COLO668 (cell line): ENCODE data around the gene A3GALT2.

Experiments used
- DNase-seq: peaks from one replicate; lab custom pipeline; 2025; ENCODE audit not compliant: unreplicated experiment; lab: John Stamatoyannopoulos, UW

Gene A3GALT2

DNA sequence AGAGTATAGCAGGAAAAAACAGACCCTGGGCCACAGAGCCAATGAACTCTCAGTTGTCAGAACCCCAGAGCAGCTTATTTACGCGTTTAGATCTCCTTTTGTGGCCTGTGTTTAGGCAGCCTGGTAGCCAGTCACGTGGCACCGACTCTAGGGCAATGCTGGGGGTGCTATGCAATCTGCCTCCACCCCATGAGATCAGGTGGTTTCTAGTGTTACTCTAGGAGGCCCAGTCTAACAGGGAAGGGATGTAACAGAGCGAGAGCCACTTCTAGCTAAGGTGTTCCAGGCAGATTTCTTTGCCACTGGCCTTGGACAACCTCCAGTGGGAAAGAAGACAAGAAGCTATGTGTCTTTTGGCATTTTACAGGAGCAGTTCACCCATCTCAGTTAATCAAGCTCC is 12.0 kb upstream of the A3GALT2 start:
- no peak for DNase-seq

DNA sequence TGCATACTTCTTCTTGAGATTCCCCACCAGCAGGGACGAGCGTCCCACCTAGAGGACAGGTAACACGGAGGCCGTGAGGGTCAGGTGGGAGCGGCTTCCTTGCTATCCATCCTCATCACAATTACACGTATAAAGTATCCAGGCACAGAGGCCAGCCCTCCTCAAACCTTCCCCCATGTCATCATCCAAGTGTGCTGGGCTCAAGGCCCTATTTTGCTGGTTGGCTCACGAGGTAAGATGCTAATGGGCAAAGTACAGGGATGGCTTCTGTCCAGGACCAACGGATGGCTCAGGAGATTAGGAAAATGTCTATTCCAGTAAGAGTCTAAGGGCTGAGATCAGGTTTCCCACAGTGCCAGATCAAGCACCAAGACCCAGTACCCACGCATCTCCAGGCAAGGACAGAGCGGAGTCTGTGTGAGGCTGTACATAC is 11.5 kb upstream of the A3GALT2 start:
- DNase-seq = no peak

DNA sequence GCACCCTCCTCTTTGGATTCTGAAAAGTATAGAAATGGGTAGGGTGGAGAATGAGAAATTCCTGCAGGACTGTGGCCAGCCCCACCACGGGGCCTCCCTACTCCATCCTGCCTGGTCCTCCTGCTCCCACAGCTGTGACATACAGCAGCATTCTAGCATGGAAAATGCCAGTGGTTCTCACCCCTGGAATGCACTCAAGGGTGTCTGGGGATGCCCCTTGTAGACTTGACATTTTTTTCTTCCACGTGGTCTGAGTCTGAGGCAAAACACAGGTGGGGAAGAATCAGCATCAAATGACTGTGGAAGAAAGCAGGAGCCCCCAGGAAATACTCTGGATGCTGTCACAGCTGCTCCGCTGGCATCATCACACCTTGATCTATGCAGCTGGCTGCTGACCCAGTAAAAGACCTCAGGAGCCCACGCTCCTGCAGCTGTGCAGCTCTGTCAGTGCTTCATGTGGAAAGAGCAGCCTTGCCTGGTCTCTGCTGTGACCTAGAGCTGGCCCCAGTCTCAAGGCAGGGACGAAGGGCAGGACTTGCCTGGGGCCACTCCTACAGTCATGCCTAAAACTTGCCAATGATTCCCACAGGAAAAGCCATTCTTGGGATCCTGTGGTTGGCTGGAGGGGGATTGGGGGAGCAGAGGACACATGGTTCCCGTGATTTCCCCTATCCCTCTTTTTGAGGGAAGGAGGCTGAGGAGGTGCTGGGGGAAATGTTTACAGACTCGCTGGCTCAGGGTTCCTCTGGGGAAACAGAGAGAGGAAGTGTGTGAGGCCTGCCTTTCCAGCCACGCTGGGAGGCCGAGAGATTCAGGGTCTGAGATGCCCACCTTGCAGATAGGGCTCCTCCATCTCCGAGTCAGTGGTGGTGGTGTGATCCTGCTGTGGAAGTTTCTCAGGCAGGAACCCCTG is 10.8 kb upstream of the A3GALT2 start:
- no peak for DNase-seq

DNA sequence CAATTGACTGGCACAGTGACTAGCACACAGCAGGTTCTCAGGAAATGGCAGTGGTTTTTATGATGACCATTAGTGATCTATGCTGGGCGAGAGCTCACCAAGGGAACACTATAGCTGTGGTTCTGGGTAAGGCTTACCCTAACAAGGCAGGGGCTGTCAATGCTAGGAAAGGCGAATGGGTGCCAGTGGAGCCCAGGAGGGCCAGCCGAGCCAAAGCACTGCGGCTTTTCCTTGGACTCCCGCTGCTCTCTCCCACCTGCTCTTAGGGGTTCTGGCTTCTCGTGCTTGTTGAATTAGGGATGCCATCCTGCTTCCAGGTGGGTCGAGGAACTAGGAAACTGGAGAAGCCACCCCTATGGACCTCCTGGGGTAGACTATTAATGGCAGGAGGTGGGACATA is 10.0 kb upstream of the A3GALT2 start:
- no peak for DNase-seq

DNA sequence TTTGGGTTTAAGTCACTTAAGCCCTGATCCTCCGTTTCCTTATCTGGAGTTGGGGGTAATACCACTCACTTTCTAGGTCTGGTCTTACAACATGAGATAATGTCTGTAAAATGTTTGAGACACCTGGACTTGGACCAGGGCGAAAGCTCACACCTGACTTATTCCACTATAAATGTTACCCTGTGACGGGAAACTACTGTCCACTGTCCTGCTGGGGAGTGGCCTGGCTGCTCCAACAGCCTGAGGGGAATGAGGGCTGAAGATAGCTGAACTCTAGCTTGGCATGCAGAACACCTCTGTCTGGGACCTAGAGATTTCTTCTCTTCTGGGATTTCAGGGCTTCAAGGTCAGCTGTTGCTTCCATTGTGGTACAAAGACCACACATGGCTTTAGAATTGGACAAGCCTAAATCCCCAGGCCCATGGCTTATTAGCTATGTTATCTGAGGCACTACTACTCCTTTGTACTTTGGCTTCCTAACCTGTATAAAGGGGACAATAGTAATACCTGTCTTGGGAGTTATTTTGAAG is 9.5 kb upstream of the A3GALT2 start:
- DNase-seq = no peak

DNA sequence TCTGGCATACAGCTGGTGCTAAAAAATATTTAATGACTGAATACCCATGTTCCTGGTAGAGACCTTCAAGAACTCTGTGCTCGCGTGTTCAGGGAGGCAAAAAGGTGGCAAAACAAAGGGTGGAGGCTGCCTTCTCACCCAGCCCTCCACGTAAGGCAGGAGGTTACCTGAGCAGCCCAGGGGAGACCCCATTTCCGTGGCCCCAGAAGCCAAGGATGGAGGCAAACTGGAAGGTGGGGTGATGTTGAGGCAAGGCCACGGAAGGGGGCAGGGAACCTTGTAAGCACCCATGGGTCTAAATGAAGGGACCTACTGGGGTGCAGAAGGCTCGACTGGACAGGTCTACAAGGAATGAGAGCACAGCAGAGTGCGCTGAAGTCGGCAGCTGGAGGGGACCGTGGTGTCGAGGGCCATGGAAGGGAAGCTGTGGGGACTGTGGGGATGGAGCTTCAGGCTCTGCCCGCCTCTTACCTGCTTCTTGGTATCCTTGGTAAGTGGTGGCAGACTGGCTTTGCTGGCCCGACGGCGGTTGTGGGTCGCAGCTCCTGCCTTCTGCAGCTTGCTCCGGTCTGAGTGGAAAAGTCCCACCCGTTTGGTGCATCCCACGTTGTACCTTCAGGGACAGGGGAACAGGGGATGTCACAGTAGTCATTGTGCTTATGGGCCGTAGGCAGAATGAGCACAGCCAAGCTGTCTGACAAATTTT is 8.9 kb upstream of the A3GALT2 start:
- DNase-seq = no peak

DNA sequence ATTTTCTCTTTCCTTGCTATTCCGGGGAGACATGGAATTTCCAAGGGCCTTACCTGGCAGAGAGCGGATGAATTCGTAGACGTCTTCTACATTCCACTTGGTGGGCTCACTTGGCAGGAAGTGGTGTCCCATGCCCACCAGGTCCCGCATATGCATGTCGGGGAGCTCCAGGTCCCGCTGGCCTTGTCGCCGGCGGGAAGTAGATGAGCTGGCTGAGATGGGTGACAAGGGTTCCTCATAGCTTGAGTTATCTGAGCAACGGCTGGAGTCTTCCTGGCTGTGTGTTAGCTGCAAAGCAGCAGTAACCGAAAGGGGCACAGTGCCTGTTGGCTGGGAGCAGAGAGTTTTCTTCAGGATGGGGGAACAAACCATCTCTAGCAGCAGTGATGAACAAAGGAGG is 7.9 kb upstream of the A3GALT2 start:
- no peak for DNase-seq

DNA sequence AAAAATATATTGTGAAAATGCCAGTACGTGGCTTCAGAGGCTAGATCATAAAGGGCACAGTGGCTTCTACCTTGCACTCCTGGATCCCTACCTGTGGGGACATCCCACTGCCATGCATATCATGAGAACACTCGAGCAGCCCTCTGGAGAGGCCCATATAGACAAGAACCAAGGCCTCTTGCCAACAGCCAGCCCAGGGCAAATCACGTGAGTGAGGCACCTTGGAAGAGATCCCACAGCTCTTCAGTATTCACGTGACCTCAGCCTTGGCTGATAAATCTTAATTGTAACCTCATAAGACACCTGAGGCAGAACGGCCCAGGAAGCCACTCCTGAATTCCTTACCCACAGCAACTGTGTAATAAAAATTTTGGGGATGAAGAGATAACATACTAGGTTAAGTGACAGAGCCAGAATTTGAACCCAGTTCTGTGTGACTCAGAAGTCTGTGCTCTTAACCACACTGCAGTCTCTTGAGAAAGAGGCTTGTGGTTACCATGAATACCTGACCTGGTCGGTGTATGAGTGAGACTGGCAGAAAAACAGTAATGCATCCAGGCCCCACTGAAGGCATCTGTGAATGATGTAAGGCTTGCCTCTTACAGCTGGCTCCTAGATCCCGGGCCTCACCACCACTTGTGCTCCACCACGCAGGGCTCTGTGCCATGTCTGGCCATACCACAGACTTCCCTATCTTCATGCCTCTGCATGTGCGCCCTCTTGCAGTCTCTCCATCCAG is 6.9 kb upstream of the A3GALT2 start:
- no peak for DNase-seq

DNA sequence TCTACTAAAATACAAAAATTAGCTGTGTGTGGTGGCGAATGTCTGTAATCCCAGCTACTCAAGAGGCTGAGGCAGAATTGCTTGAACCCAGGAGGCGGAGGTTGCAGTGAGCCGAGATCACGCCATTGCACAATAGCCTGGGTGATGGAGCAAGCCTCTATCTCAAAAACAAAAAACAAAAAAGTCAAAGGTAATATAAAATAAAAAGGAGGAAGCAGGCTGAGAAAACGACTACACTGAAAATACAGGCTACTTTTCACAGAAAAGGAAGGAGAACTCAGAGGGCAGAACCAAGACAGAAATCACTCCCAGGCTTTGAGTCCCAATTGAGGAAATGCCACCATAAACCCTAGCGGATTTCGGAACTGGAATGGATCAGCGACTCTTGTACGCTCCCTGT is 5.9 kb upstream of the A3GALT2 start:
- no peak for DNase-seq

DNA sequence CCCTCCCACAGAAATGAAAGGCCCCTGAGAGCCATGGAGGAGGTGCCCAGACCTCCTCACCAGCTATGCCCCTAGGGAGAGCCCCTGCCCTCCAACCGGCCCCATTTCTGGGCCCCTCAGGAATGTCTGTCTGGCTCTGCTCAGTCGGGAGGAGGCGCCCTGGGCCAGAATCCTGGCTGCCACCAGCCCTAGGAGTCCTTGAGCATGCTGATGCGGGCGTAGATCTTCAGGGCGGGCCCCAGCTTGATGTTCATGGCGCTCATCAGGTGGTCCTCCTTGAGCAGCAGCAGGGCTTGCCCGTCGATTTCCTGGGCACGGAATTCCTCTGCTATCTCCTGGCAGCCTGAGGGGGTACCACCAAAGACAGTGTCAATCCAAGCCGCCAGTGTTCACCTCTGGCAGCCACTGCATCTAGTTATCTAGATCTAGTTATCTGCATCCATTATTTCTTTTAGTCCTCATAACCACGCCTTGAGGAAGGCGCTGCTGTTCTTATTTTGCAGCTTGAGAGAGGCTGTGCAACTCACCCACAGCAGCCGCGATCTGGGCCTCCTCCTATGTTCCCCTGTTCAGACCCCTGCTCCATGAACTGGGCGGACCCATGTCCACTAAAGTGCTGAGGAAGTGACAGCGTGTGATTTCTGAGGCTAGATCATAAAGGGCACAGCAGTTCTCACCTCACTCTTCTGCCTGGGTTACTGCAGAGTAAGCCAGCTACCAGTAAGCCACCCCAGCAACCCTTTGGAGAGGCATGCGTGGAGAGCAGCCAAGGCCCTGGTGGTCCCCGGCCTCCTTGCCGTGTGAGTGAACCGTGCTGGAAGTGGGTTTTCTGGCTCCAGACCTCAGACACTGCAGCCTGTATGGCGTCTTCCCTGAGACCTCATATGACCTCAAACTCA is 4.0 kb upstream of the A3GALT2 start:
- DNase-seq = no peak

DNA sequence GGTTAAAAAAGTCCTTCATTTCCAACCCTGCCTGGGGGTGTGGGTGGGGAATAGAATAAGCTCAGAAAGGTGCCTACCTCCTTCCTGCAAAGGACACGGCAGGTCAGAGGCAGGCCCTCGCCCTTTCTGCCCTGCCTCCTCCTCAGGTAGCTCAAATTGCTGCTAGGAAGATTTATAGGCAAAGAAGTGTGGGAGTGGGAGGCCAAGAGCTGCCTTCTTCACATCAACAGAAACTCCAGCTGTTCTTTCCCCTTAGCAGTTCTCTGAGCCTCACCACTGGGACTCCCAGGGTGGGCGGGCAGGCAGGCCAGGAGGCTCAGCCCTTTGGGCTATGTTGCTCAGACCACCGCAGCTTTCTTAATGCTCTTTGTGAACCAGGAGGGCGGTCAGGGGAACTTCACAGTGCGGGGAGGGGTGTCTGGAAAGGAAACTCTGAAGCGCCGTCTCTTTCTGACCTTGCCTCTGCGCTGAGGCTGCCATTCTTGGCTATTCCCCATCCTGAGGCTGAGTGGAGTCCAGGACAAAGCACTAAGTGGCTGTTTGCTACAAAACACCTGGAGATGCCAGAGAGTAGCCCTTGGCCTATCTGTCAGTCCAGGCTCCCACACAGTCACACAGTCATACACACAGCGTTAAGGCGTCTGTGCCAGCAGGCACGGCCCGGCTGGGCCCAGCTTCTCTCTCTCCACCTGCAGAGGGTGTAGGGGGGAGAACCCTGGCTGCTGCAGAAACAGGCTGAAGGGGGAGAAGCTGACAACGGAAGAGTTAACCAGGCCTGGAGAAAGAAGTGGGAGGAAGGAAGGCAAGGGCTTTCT is 3.0 kb upstream of the A3GALT2 start:
- no peak for DNase-seq

DNA sequence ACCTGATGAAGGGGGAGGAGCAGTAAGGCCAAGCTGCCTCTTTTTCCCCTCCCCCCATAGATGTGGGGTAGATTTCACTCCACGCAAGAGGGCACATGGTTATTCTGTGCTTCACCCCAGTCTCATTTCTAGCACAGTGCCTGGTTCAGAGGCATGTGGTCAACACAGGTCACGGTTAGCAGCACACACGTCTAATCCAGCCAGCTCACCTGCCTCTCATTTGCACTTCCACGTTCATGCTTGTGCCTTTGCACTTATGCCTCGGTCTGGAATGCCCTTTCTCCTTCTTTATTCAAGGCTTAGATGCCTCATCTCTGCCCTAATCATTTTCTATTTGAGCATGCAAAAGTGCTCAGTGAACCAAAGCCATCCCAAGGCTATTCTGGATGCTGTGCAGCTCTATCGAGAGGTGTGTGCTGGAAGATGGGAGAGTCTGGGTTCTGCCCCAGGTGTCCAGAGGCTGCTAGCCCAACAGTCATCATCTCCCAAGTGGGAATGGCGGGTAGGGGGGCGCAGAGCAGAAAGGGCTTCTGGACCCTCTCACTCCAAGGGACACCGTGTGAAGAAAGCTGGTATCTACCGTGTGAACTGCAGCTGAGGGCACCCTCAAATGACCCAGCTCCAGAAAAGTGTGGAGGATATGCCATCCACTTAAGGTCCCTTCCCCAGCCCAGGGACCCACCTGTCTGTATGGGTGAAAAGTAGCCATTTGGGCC is 2.1 kb upstream of the A3GALT2 start:
- DNase-seq = no peak

DNA sequence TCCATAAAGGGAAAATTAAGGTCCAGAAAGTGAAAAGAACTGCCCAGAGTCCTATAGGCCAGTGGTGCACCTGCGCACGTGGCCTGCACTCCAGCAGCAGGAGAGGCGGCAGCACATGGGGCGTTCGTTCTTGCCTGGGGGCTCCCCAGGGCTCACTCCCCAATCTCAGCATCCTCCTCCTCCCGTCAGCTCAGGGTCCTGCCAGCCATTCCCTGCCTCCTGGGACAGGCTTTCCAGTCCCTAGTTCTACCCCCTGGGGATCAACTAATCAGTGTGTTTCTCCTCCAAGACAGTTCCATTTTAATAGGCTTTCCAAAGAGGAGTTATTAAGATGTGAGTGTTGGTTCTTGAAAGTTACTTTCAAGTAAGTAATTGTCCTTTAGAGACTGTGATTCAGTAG is 1.2 kb upstream of the A3GALT2 start:
- DNase-seq = no peak

DNA sequence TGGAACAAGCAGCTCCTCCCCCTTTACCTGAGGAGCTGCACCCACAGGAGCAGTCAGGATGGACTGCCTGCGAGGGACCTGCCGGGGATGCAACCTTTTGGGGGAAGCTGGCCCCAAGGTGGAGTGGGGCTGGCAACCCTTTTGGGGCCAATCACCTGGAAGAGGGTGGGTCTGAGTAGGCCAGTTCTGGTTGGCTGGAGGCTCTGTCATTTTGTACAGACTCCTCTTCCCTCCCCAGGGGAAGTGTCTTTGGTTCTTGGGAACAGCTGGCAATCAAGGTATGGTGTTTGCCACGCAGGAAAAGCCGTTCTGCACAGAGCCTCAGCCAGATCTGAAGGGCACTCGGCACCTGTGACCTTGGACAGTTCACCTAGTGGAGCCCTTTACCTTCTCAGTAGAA is 280 bp upstream of the A3GALT2 start:
- no peak for DNase-seq

DNA sequence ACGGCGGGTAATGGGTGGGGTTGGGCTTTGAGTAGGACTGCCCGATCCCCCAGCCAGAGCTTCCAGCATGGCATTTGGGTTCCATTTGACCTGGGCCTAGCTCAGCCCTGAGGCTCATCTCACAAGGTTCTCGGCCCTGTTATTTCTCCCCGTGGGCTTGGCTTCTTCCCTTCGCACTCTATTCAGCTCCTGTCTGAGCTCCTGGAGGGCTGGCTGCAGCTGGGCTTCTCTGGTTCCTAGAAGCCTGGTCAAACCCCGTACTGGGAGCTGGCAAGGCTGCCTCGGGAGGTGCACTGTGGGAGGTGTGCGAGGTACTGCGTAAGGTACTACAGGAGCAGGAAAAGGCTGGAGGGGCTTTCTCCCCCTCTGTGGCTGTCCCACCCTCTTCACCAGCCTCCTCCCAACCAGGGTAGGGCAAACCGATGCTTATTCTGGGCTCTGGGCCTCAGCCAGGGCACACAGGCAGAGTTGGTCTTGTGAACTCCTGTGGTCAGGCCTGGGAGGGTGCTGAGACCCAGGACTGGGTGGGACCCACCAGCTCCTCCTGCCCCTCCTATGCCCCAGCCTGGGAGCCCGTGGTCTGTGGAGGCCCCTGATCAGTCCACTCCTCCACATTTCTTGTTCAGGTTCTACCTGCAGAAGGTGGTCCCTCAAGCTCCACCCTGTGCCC is 814 bp downstream of the A3GALT2 start:
- DNase-seq = no peak

DNA sequence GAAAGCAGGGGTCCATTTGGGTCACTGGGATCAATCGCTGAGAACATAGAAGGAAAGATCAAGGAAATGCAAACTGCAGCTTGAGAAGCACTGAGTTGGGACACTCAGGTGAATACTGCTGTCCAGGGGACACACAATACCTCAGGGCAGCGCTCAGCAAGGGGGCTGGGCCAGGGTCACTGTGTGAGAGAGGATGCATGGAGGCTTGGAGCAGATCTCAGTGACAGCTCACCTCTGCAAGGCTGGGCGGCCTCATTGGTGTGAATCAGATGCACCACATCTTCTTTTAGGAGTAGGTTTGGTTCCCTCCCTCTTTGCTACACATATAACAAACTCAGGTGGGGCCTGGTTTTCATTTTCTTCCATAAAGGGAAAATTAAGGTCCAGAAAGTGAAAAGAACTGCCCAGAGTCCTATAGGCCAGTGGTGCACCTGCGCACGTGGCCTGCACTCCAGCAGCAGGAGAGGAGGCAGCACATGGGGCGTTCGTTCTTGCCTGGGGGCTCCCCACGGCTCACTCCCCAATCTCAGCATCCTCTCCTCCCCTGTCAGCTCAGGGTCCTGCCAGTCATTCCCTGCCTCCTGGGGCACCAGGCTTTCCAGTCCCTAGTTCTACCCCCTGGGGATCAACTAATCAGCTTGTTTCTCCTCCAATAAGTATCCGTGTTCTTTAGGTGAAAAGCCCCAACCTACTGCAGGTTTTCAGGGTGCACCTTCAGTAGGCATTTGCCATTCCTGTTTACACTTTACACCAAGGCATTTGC is 1.5 kb downstream of the A3GALT2 start:
- no peak for DNase-seq

DNA sequence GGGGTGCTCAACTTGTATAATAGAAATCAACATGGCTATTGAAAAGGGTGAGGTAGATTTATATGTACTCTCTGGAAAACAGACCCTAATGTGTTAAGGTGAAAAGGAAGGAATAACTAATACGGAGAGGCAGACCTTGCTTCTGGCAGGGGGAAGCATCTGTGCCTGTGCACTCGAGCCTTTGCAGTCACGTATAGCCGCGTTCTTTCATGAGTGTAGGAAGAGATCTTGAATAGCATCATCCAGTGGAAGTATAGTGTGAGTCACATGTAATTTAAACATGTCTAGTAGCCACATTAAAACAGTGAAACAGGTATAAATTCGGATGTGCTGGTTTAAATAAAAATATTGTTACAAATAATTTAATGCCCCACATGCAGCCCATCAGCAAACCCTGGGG is 3.0 kb downstream of the A3GALT2 start:
- no peak for DNase-seq

DNA sequence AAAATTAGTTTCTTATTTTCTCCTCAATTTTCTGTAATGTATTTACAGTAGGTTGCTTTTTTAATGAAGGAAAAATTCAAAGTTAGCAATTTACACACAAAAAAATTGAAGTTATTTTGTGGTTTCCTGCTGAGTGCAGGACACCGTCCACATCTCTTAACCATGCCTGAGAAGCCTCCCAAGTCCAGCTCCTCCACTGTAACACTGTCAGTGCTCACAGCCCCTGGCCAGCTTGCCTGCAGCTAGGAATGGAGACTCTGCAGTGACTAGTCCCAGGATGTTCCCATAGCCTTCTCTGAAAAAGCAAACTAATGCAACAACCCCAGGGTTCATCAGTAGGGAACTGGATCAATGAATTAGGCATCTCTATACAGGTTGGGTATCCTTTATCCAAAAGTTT is 3.5 kb downstream of the A3GALT2 start:
- no peak for DNase-seq
